CD4-positive, alpha-beta T cell (primary cell): Measurements from ENCODE around the gene CDH4. TPM values are rescaled to one million over a fixed set of nuclear protein-coding genes. Genes with fewer than 3 reads are reported as not detected.

Experiments
- ATAC-seq: fragments of 200-7000 bp; cut with Tn5 transposase; one replicate; pipeline ENCODE4 v1.10.0; 2022; ENCODE audit warnings: mild to moderate bottlenecking; ENCODE audit not compliant: poor library complexity
- CTCF ChIA-PET: fragments of 350-600 bp; sonication (Branson Sonifier 250); formaldehyde crosslinking; loops from one replicate; lab custom pipeline; 2021; ENCODE audit warnings: antibody characterized with exemption, inconsistent platforms; lab: Charles Lee
- POLR2A ChIA-PET: fragments of 350-600 bp; sonication (Branson Sonifier 250); formaldehyde crosslinking; loops from one replicate; lab custom pipeline; 2021; ENCODE audit warnings: antibody characterized with exemption, inconsistent platforms; lab: Charles Lee
- DNase-seq, 14 experiments: peaks; one replicate each; pipeline ENCODE4 v3.0.0-alpha.2; 2013 to 2020; ENCODE audit warnings: mixed read lengths in 2 of 14
- H3K27ac ChIP-seq, 2 donors: one replicate each; pipeline versions ENCODE4 v1.5.1 to v1.7.0; 2013; ENCODE audit warnings: low read length in 2 of 2, low read depth in 1 of 2, mild to moderate bottlenecking in 1 of 2
- H3K27me3 ChIP-seq, 2 experiments: 1 replicate in 1 of 2; 2 replicates in 1 of 2; pipeline versions ENCODE4 v1.6.1 to v1.7.0; 2013; ENCODE audit warnings: low read length in 2 of 2, control low read depth in 1 of 2, mild to moderate bottlenecking in 1 of 2, moderate library complexity in 1 of 2; ENCODE audit not compliant: insufficient read depth in 2 of 2, control insufficient read depth in 1 of 2
- H3K36me3 ChIP-seq: one replicate; pipeline ENCODE4 v1.6.1; 2013; ENCODE audit warnings: low read length, control low read depth; ENCODE audit not compliant: insufficient read depth
- H3K4me1 ChIP-seq: one replicate; pipeline ENCODE4 v1.6.1; 2013; ENCODE audit warnings: low read length, control low read depth; ENCODE audit not compliant: insufficient read depth
- H3K4me3 ChIP-seq: one replicate; pipeline ENCODE4 v1.5.1; 2013; ENCODE audit warnings: mild to moderate bottlenecking, low read length, moderate library complexity
- H3K9me3 ChIP-seq, 2 experiments: 1 replicate in 1 of 2; 2 replicates in 1 of 2; pipeline versions ENCODE4 v1.6.1 to v1.7.0; 2013; ENCODE audit warnings: low read length in 2 of 2, mild to moderate bottlenecking in 2 of 2, control low read depth in 1 of 2, moderate library complexity in 1 of 2; ENCODE audit not compliant: control insufficient read depth in 1 of 2, insufficient read depth in 1 of 2
- H3K27ac Mint-ChIP-seq: one replicate; pipeline ENCODE4 v1.8.0; 2020; ENCODE audit warnings: mixed read lengths
- H3K27me3 Mint-ChIP-seq: one replicate; pipeline ENCODE4 v1.8.0; 2021; ENCODE audit warnings: mixed read lengths
- H3K36me3 Mint-ChIP-seq: one replicate; pipeline ENCODE4 v1.8.0; 2021; ENCODE audit warnings: low read depth, mixed read lengths
- H3K4me1 Mint-ChIP-seq: one replicate; pipeline ENCODE4 v1.8.0; 2021; ENCODE audit warnings: low read depth, mixed read lengths
- H3K4me3 Mint-ChIP-seq: one replicate; pipeline ENCODE4 v1.8.0; 2020; ENCODE audit warnings: mild to moderate bottlenecking, mixed read lengths
- H3K9me3 Mint-ChIP-seq: one replicate; pipeline ENCODE4 v1.8.0; 2020; ENCODE audit warnings: mixed read lengths
- CTCF ChIP-seq: fragments of 200-600 bp; IDR thresholded peaks from one replicate; pipeline ENCODE4 v1.8.0; 2022; ENCODE audit warnings: antibody characterized with exemption, mild to moderate bottlenecking
- intact Hi-C, 2 experiments: fragments of 100-400 bp; cut with DNase I in 1 of 2; cut with micrococcal nuclease in 1 of 2; formaldehyde crosslinking; loops; one replicate each; pipeline versions ENCODE4 v1.15.1 to v1.9.0; 2023 to 2025; cut with DNase I, micrococcal nuclease
- total RNA-seq, 174 experiments: library from RNA in 2 of 174; stranded (reverse) in 2 of 174; gene quantifications; one replicate each; pipeline ENCODE4 v1.2.3 and lab custom pipeline; 2021 to 2026

The CDH4 gene
- total RNA-seq, 2 experiments from 2014 or later = 0.11 TPM

DNA sequence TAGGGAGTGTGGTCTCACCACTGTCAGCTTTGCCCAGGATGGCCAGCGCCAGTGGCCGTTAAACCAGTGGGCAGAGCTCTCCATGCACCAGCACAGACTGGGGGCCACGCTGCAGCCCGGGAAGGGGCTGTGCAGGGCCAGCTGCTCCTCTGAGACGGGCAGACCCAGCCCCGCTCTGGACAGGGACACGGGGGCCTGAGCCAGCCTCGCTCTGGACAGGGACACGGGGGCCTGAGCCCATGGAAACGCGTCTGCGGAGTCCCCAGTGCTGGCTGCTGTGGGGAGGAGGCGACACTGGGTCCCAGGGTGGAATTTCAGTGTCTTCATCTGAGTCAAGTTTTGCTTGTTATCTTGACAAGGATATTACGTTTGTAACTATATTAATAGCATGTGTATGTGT lies 402.7 kb downstream of the CDH4 start:
- no peaks in the 10 kb centered on the region for H3K27me3 Mint-ChIP-seq
- no peaks in the 10 kb centered on the region for H3K4me1 Mint-ChIP-seq
- no peak for ATAC-seq
- TF ChIP-seq CTCF = no peak
- H3K27ac Mint-ChIP-seq = no peak overlapping the region
- no peak for DNase-seq
- H3K27me3 ChIP-seq = no peaks in the 10 kb centered on the region
- POLR2A ChIA-PET = no interaction called here
- peaks cover 0 to 12% of the 10 kb centered on the region in 2 experiments for H3K9me3 ChIP-seq
- CTCF ChIA-PET = no interaction called here
- H3K4me3 Mint-ChIP-seq = no peak overlapping the region
- H3K4me1 ChIP-seq = no peaks in the 10 kb centered on the region
- H3K4me3 ChIP-seq = no peak overlapping the region
- H3K36me3 Mint-ChIP-seq = no peaks in the 10 kb centered on the region
- H3K9me3 Mint-ChIP-seq = no peaks in the 10 kb centered on the region
- no peaks in the 10 kb centered on the region for H3K36me3 ChIP-seq
- intact Hi-C loops = no loop called here
- H3K27ac ChIP-seq = no peak overlapping the region

DNA sequence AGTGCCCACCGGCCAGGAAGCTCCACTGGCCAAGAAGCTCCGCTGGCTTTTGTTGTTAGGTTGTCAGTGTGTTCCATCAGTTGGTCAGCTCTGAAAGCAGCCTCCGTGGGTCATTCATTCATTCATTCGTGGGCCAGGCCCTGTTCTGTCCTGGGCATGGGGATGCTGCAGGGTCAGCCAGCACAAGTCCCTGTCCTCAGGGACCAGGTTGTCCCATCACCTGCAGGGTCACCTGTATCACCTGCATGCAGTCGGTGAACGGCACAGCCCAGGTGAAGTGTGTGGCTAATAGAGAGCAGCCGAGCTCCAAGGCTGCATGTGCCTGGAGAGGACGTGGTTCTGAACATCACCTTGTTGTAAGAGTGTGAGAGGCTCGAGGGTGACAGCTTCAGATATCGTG lies 403.5 kb downstream of the CDH4 start:
- no peaks in the 10 kb centered on the region for H3K4me1 Mint-ChIP-seq
- POLR2A ChIA-PET = no interaction called here
- H3K9me3 ChIP-seq = peaks cover 0 to 16% of the 10 kb centered on the region in 2 experiments
- intact Hi-C loops = no loop called here
- DNase-seq (no peak), ATAC-seq (no peak)
- CTCF ChIA-PET = no interaction called here
- H3K27me3 ChIP-seq = no peaks in the 10 kb centered on the region
- no peaks in the 10 kb centered on the region for H3K4me1 ChIP-seq
- H3K9me3 Mint-ChIP-seq = no peaks in the 10 kb centered on the region
- H3K36me3 ChIP-seq = no peaks in the 10 kb centered on the region
- H3K4me3 Mint-ChIP-seq = no peak overlapping the region
- no peak overlapping the region for H3K27ac Mint-ChIP-seq
- H3K27ac ChIP-seq = no peak overlapping the region
- no peaks in the 10 kb centered on the region for H3K36me3 Mint-ChIP-seq
- TF ChIP-seq CTCF = no peak
- no peaks in the 10 kb centered on the region for H3K27me3 Mint-ChIP-seq
- H3K4me3 ChIP-seq = no peak overlapping the region

GRCh38 chr20:61656198-61656597 lies 404.1 kb downstream of the CDH4 start:
- Mint-ChIP-seq H3K9me3 (no peaks in the 10 kb centered on the region), H3K4me3 (no peak overlapping the region), H3K27ac (no peak overlapping the region), H3K27me3 (no peaks in the 10 kb centered on the region), H3K36me3 (no peaks in the 10 kb centered on the region), H3K4me1 (no peaks in the 10 kb centered on the region)
- TF ChIP-seq CTCF = no peak
- no peaks in the 10 kb centered on the region for H3K36me3 ChIP-seq
- H3K4me1 ChIP-seq = no peaks in the 10 kb centered on the region
- ATAC-seq = no peak
- ChIA-PET POLR2A (no interaction called here), CTCF (no interaction called here)
- H3K9me3 ChIP-seq = peaks cover 0 to 18% of the 10 kb centered on the region in 2 experiments
- no peak for DNase-seq
- intact Hi-C loops = no loop called here
- no peak overlapping the region for H3K27ac ChIP-seq
- H3K27me3 ChIP-seq = no peaks in the 10 kb centered on the region
- no peak overlapping the region for H3K4me3 ChIP-seq
